PC-9 (cell line): ENCODE data around the gene HSPB8. TPM values are rescaled to one million over a fixed set of nuclear protein-coding genes. Genes with fewer than 3 reads are reported as not detected.

ENCODE experiments used
- BruUV-seq: library from RNA; stranded (reverse); fragments of 400-500 nt; replicated peaks from 2 replicates; lab custom pipeline; 2021; lab: Mats Ljungman, UMichigan
- CTCF ChIA-PET: fragments of 300-600 bp; sonication (Branson Sonifier 250); formaldehyde crosslinking; loops from one replicate; lab custom pipeline; 2022; ENCODE audit warnings: antibody characterized with exemption; lab: Charles Lee
- POLR2A ChIA-PET: fragments of 300-600 bp; sonication (Branson Sonifier 250); formaldehyde crosslinking; loops from one replicate; lab custom pipeline; 2022; ENCODE audit warnings: antibody characterized with exemption; ENCODE audit not compliant: unreplicated experiment; lab: Charles Lee
- DNase-seq, 2 experiments: peaks; one replicate each; pipeline versions ENCODE4 v3.0.0 to v3.0.0-alpha.2; 2015 to 2022; ENCODE audit warnings: mixed read lengths in 1 of 2
- H2AFZ ChIP-seq: fragments of 200-600 bp; sonication (generic); 2 replicates; pipeline ENCODE4 v1.8.1; 2017; ENCODE audit warnings: antibody characterized with exemption
- H3F3A ChIP-seq: fragments of 200-600 bp; sonication (generic); 2 replicates; pipeline ENCODE4 v1.8.1; 2017; ENCODE audit warnings: antibody characterized with exemption, mild to moderate bottlenecking, low read depth; ENCODE audit not compliant: insufficient read depth
- H3K27ac ChIP-seq: fragments of 200-600 bp; sonication (generic); 2 replicates; pipeline ENCODE4 v1.6.1; 2016; ENCODE audit warnings: mixed run types
- H3K27me3 ChIP-seq: fragments of 200-600 bp; sonication (generic); 2 replicates; pipeline ENCODE4 v1.6.1; 2016; ENCODE audit warnings: low read depth, mixed run types; ENCODE audit not compliant: insufficient read depth
- H3K36me3 ChIP-seq: fragments of 200-600 bp; sonication (generic); 2 replicates; pipeline ENCODE4 v1.6.1; 2016; ENCODE audit warnings: low read depth, mixed run types
- H3K4me1 ChIP-seq: fragments of 200-600 bp; sonication (generic); replicated peaks from 2 replicates; pipeline ENCODE4 v1.6.1; 2016; ENCODE audit warnings: mixed run types; ENCODE audit not compliant: insufficient read depth
- H3K4me2 ChIP-seq: fragments of 200-600 bp; sonication (generic); 2 replicates; pipeline ENCODE4 v1.6.1; 2017; ENCODE audit warnings: mixed run types
- H3K4me3 ChIP-seq: fragments of 200-600 bp; sonication (generic); 2 replicates; pipeline ENCODE4 v1.6.1; 2016; ENCODE audit warnings: mixed run types
- H3K79me2 ChIP-seq: fragments of 200-600 bp; sonication (generic); 2 replicates; pipeline ENCODE4 v1.6.1; 2017; ENCODE audit warnings: low read depth, mixed run types
- H3K9me2 ChIP-seq: fragments of 200-600 bp; sonication (generic); 2 replicates; pipeline ENCODE4 v1.8.1; 2017; ENCODE audit warnings: mild to moderate bottlenecking; ENCODE audit not compliant: insufficient read depth
- H3K9me3 ChIP-seq: fragments of 200-600 bp; sonication (generic); 2 replicates; pipeline ENCODE4 v1.8.1; 2016; ENCODE audit warnings: low read depth; ENCODE audit not compliant: insufficient read depth
- H4K20me1 ChIP-seq: fragments of 200-600 bp; sonication (generic); 2 replicates; pipeline ENCODE4 v1.8.1; 2017; ENCODE audit not compliant: insufficient read depth
- EZH2 ChIP-seq: fragments of 200-600 bp; sonication (generic); IDR thresholded peaks from 2 replicates; pipeline ENCODE4 v1.8.0; 2017; ENCODE audit warnings: antibody characterized with exemption, low read depth
- intact Hi-C: fragments of 100-400 bp; cut with micrococcal nuclease; formaldehyde crosslinking; loops from one replicate; pipeline ENCODE4 v1.10.0; 2022; ENCODE audit not compliant: unreplicated experiment
- total RNA-seq: library from RNA; stranded (reverse); gene quantifications from 2 replicates; pipeline ENCODE4 v1.2.3, GENCODE V29; 2021
- TF ChIP-seq, protein P1 (sequence below): fragments of 200-600 bp; sonication (generic); conservative IDR thresholded peaks from 2 replicates; pipeline ENCODE4 v1.6.1; 2017; ENCODE audit warnings: mixed run types, antibody characterized with exemption, mild to moderate bottlenecking, moderate library complexity

Gene HSPB8
- total RNA-seq, 1 experiment from 2014 or later: 6.0 TPM

DNA sequence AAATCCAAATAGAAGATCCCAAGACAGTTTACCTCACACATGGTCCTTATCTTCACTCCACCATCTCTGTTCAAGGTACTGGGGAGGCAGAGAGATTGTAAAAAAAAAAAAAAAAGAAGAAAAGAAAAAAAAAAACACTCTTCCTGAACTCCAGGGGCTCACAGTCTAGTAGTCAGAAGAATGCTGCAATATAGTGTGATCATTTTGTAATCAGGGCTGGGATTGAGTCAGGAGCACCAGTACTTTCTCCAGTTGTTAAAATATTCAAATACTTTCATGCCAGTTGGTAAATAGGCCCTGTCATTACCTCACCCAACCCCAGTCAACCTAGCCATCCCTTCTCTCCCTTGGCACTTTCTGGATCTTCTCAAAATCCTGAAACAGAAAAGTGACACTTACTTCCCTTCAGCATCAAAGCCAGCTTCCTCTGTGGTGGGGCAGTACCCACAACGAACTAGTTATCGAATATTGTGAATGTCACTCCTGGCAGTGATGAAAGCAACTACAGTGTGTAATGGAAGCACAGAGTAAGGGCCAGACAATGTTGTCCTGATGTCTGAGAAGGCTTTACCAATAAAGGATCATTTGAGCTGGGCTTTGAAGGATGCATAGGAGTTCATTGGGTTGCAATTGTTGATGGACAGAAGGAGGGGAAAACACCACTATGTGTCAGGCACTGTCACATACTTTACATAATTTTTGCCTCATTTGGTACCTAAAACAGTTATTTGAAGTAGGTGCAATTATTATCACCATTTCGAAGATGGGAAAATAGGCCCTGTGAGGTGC lies 44.3 kb upstream of the HSPB8 start:
- no peaks in the 10 kb centered on the region for H3K9me2 ChIP-seq
- no peaks in the 10 kb centered on the region for H3K79me2 ChIP-seq
- peaks cover 27% of the 10 kb centered on the region for H3K27me3 ChIP-seq
- H3K4me3 ChIP-seq: no peak overlapping the region
- H3K9me3 ChIP-seq: no peaks in the 10 kb centered on the region
- H2AFZ ChIP-seq: no peak overlapping the region
- no peak overlapping the region for H3K27ac ChIP-seq
- H3K4me1 ChIP-seq: no peaks in the 10 kb centered on the region
- BruUV-seq: no TSS peak
- TF ChIP-seq, protein P1, sequence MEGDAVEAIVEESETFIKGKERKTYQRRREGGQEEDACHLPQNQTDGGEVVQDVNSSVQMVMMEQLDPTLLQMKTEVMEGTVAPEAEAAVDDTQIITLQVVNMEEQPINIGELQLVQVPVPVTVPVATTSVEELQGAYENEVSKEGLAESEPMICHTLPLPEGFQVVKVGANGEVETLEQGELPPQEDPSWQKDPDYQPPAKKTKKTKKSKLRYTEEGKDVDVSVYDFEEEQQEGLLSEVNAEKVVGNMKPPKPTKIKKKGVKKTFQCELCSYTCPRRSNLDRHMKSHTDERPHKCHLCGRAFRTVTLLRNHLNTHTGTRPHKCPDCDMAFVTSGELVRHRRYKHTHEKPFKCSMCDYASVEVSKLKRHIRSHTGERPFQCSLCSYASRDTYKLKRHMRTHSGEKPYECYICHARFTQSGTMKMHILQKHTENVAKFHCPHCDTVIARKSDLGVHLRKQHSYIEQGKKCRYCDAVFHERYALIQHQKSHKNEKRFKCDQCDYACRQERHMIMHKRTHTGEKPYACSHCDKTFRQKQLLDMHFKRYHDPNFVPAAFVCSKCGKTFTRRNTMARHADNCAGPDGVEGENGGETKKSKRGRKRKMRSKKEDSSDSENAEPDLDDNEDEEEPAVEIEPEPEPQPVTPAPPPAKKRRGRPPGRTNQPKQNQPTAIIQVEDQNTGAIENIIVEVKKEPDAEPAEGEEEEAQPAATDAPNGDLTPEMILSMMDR: no peak
- TF ChIP-seq EZH2: no peak
- no peaks in the 10 kb centered on the region for H3F3A ChIP-seq
- no peak overlapping the region for H3K4me2 ChIP-seq
- POLR2A ChIA-PET: no interaction called here
- intact Hi-C loops: no loop called here
- H4K20me1 ChIP-seq: no peaks in the 10 kb centered on the region
- CTCF ChIA-PET: no interaction called here
- no peaks in the 10 kb centered on the region for H3K36me3 ChIP-seq
- DNase-seq: no peak

DNA sequence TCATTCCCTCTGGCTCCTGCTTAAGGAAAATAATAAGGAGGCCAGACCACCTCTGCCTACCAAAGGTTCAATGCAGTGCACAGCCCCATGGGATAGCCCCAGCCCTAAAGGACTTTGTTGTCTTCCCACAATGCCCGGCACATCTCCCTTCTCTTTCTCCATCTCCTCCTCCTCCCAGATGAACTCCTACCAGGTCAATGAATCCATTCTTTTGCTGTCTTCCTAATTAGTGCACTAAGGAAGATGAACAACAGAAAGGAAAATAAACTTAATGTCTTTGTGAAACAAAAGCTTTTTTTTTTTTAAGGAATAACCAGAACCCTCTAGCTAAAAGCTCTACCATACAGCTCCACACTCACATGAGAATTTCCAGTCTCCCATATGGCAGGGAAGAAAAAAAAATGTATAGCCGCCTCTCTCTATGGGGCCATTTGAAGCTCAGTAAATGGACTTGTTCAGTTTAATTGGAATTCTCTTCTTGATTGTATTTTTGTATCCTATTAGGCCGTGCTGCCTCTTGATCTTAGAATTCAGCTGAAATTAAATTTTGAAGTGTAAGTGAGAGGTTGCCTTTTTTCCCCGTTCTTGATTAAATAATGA lies 41.8 kb upstream of the HSPB8 start:
- Histone ChIP-seq H3K36me3 (no peaks in the 10 kb centered on the region), H2AFZ (no peak overlapping the region), H3K4me2 (no peak overlapping the region), H3F3A (no peaks in the 10 kb centered on the region), H3K9me3 (no peaks in the 10 kb centered on the region), H4K20me1 (no peaks in the 10 kb centered on the region), H3K4me1 (no peaks in the 10 kb centered on the region), H3K27ac (no peak overlapping the region), H3K4me3 (no peak overlapping the region), H3K79me2 (no peaks in the 10 kb centered on the region), H3K27me3 (peaks cover 43% of the 10 kb centered on the region), H3K9me2 (no peaks in the 10 kb centered on the region)
- BruUV-seq: no TSS peak
- TF ChIP-seq, protein P1: no peak
- TF ChIP-seq EZH2: no peak
- no peak for DNase-seq
- ChIA-PET POLR2A (no interaction called here), CTCF (no interaction called here)
- intact Hi-C loops: no loop called here

DNA sequence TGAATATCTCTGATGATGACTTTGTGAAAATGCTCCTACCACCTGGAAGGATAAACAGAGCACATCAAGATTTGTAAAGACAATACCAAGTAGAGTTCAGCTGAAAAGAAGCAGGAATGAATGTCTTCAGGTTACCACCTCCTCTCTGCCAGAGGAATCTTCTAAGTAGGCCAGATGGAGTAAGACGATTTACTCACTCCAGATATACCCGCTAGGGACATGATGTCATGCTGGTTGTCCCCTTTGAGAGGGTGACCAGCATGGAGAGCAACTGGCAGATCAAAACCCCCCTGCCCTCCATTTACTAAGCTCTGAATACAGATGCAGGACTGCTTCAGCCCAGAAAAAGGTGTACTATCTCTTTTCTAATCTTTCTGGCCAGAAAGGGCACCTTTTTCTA lies 39.3 kb upstream of the HSPB8 start:
- intact Hi-C loops: no loop called here
- DNase-seq: no peak
- Histone ChIP-seq H2AFZ (no peak overlapping the region), H3F3A (no peaks in the 10 kb centered on the region), H3K4me1 (no peaks in the 10 kb centered on the region), H3K9me3 (no peaks in the 10 kb centered on the region), H3K79me2 (no peaks in the 10 kb centered on the region), H3K27ac (no peak overlapping the region), H3K9me2 (no peaks in the 10 kb centered on the region), H3K36me3 (no peaks in the 10 kb centered on the region), H3K27me3 (peaks cover 66% of the 10 kb centered on the region), H4K20me1 (no peaks in the 10 kb centered on the region), H3K4me2 (no peak overlapping the region), H3K4me3 (no peak overlapping the region)
- ChIA-PET CTCF (no interaction called here), POLR2A (interaction anchor here (0.6 kb wide), 1 partner anchor 234 kb away, joined by 4 read pairs; no protein-coding TSS in a partner anchor)
- no peak for TF ChIP-seq EZH2
- TF ChIP-seq, protein P1: no peak
- no TSS peak for BruUV-seq
